Measurements from ENCODE around the gene TMEM51. TPM values are rescaled to one million over a fixed set of nuclear protein-coding genes. Genes with fewer than 3 reads are reported as not detected.

Gene TMEM51
- total RNA-seq, 1 donor from 2014 or later, result 43.7 TPM

Other genes starting within 250 kb of the TMEM51 start
- gene FHAD1, start 93.5 kb downstream of the TMEM51 start, total RNA-seq, result 1.7 TPM

All from mucosa of gallbladder (tissue), 1 donor.